Heart left ventricle (tissue), 11 donors: Measurements from ENCODE around the gene MYH6. TPM values are rescaled to one million over a fixed set of nuclear protein-coding genes. Genes with fewer than 3 reads are reported as not detected.

Experiments
- microRNA counts, 2 donors: library from miRNA; unstranded; fragments of <30 nt; microRNA quantifications; one replicate each; lab custom pipeline; 2016
- microRNA-seq, 4 donors: library from miRNA; unstranded; fragments of <30 nt; microRNA quantifications; one replicate each; pipeline versions ENCODE4 to v1.2.0, GENCODE V29; 2017 to 2020
- polyA plus RNA-seq, 2 donors: library from polyadenylated mRNA; stranded (reverse); fragments of 200-250 nt; gene quantifications; one replicate each; pipeline ENCODE4 v1.2.3, GENCODE V29; 2013
- total RNA-seq, 9 donors: library from RNA; depleted of rRNA in 2 of 9; stranded (reverse); fragments of >200 nt in 2 of 9; fragmentation: NEBNext Ultra II Directional in 3 of 9; extraction: Animal tissue kit (Norgen Biotek cat#: 25700) in 3 of 9; gene quantifications; one replicate each; pipeline versions ENCODE4 v1.1.0 to v1.2.4, GENCODE V29; 2016 to 2023
- donor health status: ischemic (EF 13 %, LVEDD 7.1; RV severe dilation, severe dysfunction).
- donor health status: healthy with polysubstance abuse.
- donor health status: DM: no; HTN: yes; CAD: no.
- donor health status: DM: no; HTN: no; CAD: no.
- donor health status: ischemic (EF 25% LVEDD 5.7; RV mildly dilated, moderate dysfunction).
- donor health status: healthy.
- donor health status: DM: yes; HTN: yes; CAD: no.
- donor health status: PGD.
- donor health status: nonischemic (EF 23%, LVEDD 6.1; RV moderate dilation, normal function).

Gene MYH6
- total and polyA plus RNA-seq, 11 donors: 76.8 to 5,104 (median 1,271) TPM

MicroRNA genes within 50 kb of the gene (microRNA counts, 767-probe panel; counts per million panel counts)
- 2,169 to 2,613 counts per million in 2 donors for microRNA hsa-miR-208a (lab: Ali Mortazavi, UCI)
- microRNA hsa-miR-208b (lab: Ali Mortazavi, UCI): 4,514 to 4,984 counts per million in 2 donors

Small RNA genes within 50 kb of the gene (microRNA-seq; reads per million reads assigned to microRNA genes)
- 481 to 2,593 (median 1,750) reads per million in 4 donors for gene MIR208A
- 10,448 to 50,878 (median 20,055) reads per million in 4 donors for gene MIR208B

Other genes starting within 250 kb of the MYH6 start
- 10 to 100 TPM in 6 of 9 donors, 1 to 10 TPM in 3; 8.5 to 34.1 (median 14.2) TPM for gene SLC7A8, start 224.6 kb downstream of the MYH6 start, total RNA-seq
- gene SLC7A8, start 224.6 kb downstream of the MYH6 start, polyA plus RNA-seq: 10 to 100 TPM in 1 of 2 donors, 1 to 10 TPM in 1; 7.3 to 21.6 TPM
- not detected for gene RNF212B, start 170.3 kb downstream of the MYH6 start, total RNA-seq
- gene RNF212B, start 170.3 kb downstream of the MYH6 start, polyA plus RNA-seq: not detected
- gene HOMEZ, start 122.1 kb downstream of the MYH6 start, total RNA-seq: 10 to 100 TPM in 5 of 9 donors, 1 to 10 TPM in 4; 7.7 to 13.0 (median 10.0) TPM
- 1 to 10 TPM; 6.2 to 9.2 TPM for gene HOMEZ, start 122.1 kb downstream of the MYH6 start, polyA plus RNA-seq
- gene PPP1R3E, start 105.4 kb downstream of the MYH6 start, total RNA-seq: 10 to 100 TPM in 2 of 9 donors, 1 to 10 TPM in 7; 2.9 to 11.4 (median 5.6) TPM
- 10 to 100 TPM in 1 of 2 donors, 1 to 10 TPM in 1; 2.1 to 10.1 TPM for gene PPP1R3E, start 105.4 kb downstream of the MYH6 start, polyA plus RNA-seq
- 10 to 100 TPM; 30.0 to 40.3 (median 36.7) TPM for gene BCL2L2, start 101.4 kb downstream of the MYH6 start, total RNA-seq
- gene BCL2L2, start 101.4 kb downstream of the MYH6 start, polyA plus RNA-seq: 10 to 100 TPM; 16.6 to 52.9 TPM
- 10 to 100 TPM; 23.7 to 85.1 (median 62.5) TPM for gene PABPN1, start 86.8 kb downstream of the MYH6 start, total RNA-seq
- gene PABPN1, start 86.8 kb downstream of the MYH6 start, polyA plus RNA-seq: 100 to 1,000 TPM in 1 of 2 donors, 10 to 100 TPM in 1; 48.6 to 102 TPM
- 10 to 100 TPM in 4 of 9 donors, 1 to 10 TPM in 5; 8.5 to 14.9 (median 9.9) TPM for gene SLC22A17, start 55.4 kb downstream of the MYH6 start, total RNA-seq
- 1 to 10 TPM; 7.2 to 9.7 TPM for gene SLC22A17, start 55.4 kb downstream of the MYH6 start, polyA plus RNA-seq
- gene EFS, start 43.1 kb downstream of the MYH6 start, total RNA-seq: 1 to 10 TPM; 1.4 to 5.0 (median 2.3) TPM
- gene EFS, start 43.1 kb downstream of the MYH6 start, polyA plus RNA-seq: 1 to 10 TPM; 2.2 to 2.4 TPM
- under 1 TPM in 1 of 9 donors, not detected in 8; 0.29 TPM for gene IL25, start 35.5 kb downstream of the MYH6 start, total RNA-seq
- gene IL25, start 35.5 kb downstream of the MYH6 start, polyA plus RNA-seq: not detected
- under 1 TPM in 5 of 9 donors, not detected in 4; 0.32 to 0.92 (median 0.64) TPM for gene CMTM5, start 31.2 kb downstream of the MYH6 start, total RNA-seq
- gene CMTM5, start 31.2 kb downstream of the MYH6 start, polyA plus RNA-seq: 1 to 10 TPM; 1.6 to 1.8 TPM
- over 10,000 TPM in 7 of 9 donors, 1,000 to 10,000 TPM in 2; 6,202 to 23,825 (median 18,310) TPM for gene MYH7, start 27.4 kb upstream of the MYH6 start, total RNA-seq
- over 10,000 TPM in 1 of 2 donors, 100 to 1,000 TPM in 1; 727 to 12,111 TPM for gene MYH7, start 27.4 kb upstream of the MYH6 start, polyA plus RNA-seq
- gene NGDN, start 61.4 kb upstream of the MYH6 start, total RNA-seq: 10 to 100 TPM; 16.5 to 23.4 (median 18.7) TPM
- gene NGDN, start 61.4 kb upstream of the MYH6 start, polyA plus RNA-seq: 10 to 100 TPM; 17.8 to 43.4 TPM
- gene ZFHX2, start 143.5 kb upstream of the MYH6 start, total RNA-seq: 1 to 10 TPM in 3 of 9 donors, under 1 TPM in 6; 0.47 to 2.3 (median 0.88) TPM
- under 1 TPM; 0.24 to 0.88 TPM for gene ZFHX2, start 143.5 kb upstream of the MYH6 start, polyA plus RNA-seq
- 10 to 100 TPM; 13.0 to 30.9 (median 18.9) TPM for gene THTPA, start 148.0 kb upstream of the MYH6 start, total RNA-seq
- 10 to 100 TPM in 1 of 2 donors, 1 to 10 TPM in 1; 9.1 to 28.7 TPM for gene THTPA, start 148.0 kb upstream of the MYH6 start, polyA plus RNA-seq
- gene AP1G2, start 159.5 kb upstream of the MYH6 start, total RNA-seq: 10 to 100 TPM in 5 of 9 donors, 1 to 10 TPM in 4; 7.2 to 33.8 (median 11.6) TPM
- gene AP1G2, start 159.5 kb upstream of the MYH6 start, polyA plus RNA-seq: 10 to 100 TPM in 1 of 2 donors, 1 to 10 TPM in 1; 8.8 to 16.6 TPM
- gene JPH4, start 170.5 kb upstream of the MYH6 start, total RNA-seq: under 1 TPM in 8 of 9 donors, not detected in 1; 0.10 to 0.59 (median 0.26) TPM
- gene JPH4, start 170.5 kb upstream of the MYH6 start, polyA plus RNA-seq: under 1 TPM; 0.12 to 0.23 TPM
- gene DHRS2, start 228.1 kb upstream of the MYH6 start, total RNA-seq: under 1 TPM in 1 of 9 donors, not detected in 8; 0.17 TPM
- under 1 TPM in 1 of 2 donors, not detected in 1; 0.04 TPM for gene DHRS2, start 228.1 kb upstream of the MYH6 start, polyA plus RNA-seq